Ovary (tissue), 3 donors: ENCODE measurements around the gene ARHGAP19.

Experiments
- POLR2A ChIP-seq: fragments of 450-650 bp; IDR thresholded peaks from one replicate; pipeline ENCODE4 v1.6.1; 2017; ENCODE audit warnings: antibody characterized with exemption, mild to moderate bottlenecking, moderate library complexity
- TF ChIP-seq, protein P1 (sequence below), 3 donors: fragments of 450-650 bp in 2 of 3; fragments of 200-600 bp in 1 of 3; IDR thresholded peaks; one replicate each; pipeline versions ENCODE4 v1.5.1 to v1.8.0; 2016 to 2022; ENCODE audit warnings: antibody characterized with exemption in 3 of 3, mild to moderate bottlenecking in 1 of 3
- donor health status: DM: no; HTN: no; CAD: no.

DNA sequence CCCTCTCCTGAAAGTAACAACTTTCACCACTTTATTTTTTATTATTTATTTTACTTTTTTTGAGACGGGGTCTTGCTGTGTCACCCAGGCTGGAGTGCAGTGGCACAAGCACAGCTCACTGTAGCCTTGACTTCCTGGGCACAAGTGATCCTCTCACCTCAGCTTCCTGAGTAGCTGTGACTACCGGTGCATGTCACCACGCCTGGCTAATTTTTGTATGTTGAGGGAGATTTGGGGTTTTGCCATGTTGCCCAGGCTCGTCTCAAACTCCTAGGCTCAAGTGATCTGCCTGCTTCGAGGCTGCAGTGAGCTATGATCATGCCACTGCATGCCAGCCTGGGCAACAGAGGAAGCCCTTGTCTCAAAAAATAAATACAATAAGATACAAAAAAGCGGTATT lies 91.8 kb downstream of the ARHGAP19 start:
- TF ChIP-seq, protein P1, sequence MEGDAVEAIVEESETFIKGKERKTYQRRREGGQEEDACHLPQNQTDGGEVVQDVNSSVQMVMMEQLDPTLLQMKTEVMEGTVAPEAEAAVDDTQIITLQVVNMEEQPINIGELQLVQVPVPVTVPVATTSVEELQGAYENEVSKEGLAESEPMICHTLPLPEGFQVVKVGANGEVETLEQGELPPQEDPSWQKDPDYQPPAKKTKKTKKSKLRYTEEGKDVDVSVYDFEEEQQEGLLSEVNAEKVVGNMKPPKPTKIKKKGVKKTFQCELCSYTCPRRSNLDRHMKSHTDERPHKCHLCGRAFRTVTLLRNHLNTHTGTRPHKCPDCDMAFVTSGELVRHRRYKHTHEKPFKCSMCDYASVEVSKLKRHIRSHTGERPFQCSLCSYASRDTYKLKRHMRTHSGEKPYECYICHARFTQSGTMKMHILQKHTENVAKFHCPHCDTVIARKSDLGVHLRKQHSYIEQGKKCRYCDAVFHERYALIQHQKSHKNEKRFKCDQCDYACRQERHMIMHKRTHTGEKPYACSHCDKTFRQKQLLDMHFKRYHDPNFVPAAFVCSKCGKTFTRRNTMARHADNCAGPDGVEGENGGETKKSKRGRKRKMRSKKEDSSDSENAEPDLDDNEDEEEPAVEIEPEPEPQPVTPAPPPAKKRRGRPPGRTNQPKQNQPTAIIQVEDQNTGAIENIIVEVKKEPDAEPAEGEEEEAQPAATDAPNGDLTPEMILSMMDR (IDR thresholded peaks at IDR 0.05) = no peak
- no peak for TF ChIP-seq POLR2A
